IPS-NIHi7 (cell line): Measurements from ENCODE around the gene APOLD1.

Source experiments
- DNase-seq: peaks from one replicate; pipeline ENCODE4 v3.0.0; 2012; ENCODE audit warnings: mixed read lengths; ENCODE audit errors: extremely low spot score

The APOLD1 gene

GRCh38 chr12:12839873-12840579, 54.6 kb downstream of the APOLD1 start:
- no peak for DNase-seq

DNA sequence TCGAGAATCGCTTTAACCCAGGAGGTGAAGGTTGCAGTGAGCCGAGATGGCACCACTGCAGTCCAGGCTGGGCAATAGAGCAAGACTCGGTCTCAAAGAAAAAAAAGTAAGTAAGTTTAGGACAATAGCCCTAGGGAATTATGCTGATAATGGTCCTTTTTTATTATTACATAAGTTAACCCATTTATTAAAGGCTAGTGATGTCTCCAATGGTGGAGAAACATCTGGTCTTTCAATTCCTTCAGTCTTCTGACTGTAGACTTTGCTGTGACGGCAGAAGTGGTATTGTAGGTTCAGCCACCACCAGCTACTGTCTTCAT, 55.1 kb downstream of the APOLD1 start:
- no peak for DNase-seq
